Osteoblast (primary cell): Measurements from ENCODE around the gene LRRC4C. TPM values are rescaled to one million over a fixed set of nuclear protein-coding genes. Genes with fewer than 3 reads are reported as not detected.

ENCODE experiments used
- DNase-seq: peaks from one replicate; pipeline ENCODE4 v3.0.0; 2011; ENCODE audit warnings: low spot score, mixed read lengths; ENCODE audit not compliant: insufficient read length; ENCODE audit errors: missing footprints
- H2AFZ ChIP-seq: 2 replicates; pipeline ENCODE4 v1.6.0; 2011; ENCODE audit warnings: mild to moderate bottlenecking, low read length
- H3K27ac ChIP-seq: 2 replicates; pipeline ENCODE4 v1.5.1; 2011; ENCODE audit warnings: mild to moderate bottlenecking, low read depth, low read length, moderate library complexity
- H3K27me3 ChIP-seq: 2 replicates; pipeline ENCODE4 v1.6.0; 2012; ENCODE audit warnings: mild to moderate bottlenecking, control low read depth, inconsistent platforms, low read length, moderate library complexity; ENCODE audit not compliant: insufficient read depth
- H3K36me3 ChIP-seq: 2 replicates; pipeline ENCODE4 v1.5.1; 2011; ENCODE audit warnings: mild to moderate bottlenecking, low read length, control low read depth, moderate library complexity; ENCODE audit not compliant: insufficient read depth
- H3K4me1 ChIP-seq: 2 replicates; pipeline ENCODE4 v1.5.1; 2011; ENCODE audit warnings: mild to moderate bottlenecking, low read length, control low read depth, moderate library complexity; ENCODE audit not compliant: insufficient read depth
- H3K4me2 ChIP-seq: 2 replicates; pipeline ENCODE4 v1.6.0; 2011; ENCODE audit warnings: mild to moderate bottlenecking, low read length; ENCODE audit not compliant: insufficient read depth
- H3K4me3 ChIP-seq: fragments of 200-600 bp; sonication (generic); 3 replicates; pipeline ENCODE4 v1.5.1; 2012; ENCODE audit warnings: mild to moderate bottlenecking, low read length, inconsistent platforms; ENCODE audit not compliant: insufficient read depth
- H3K79me2 ChIP-seq: 2 replicates; pipeline ENCODE4 v1.6.0; 2012; ENCODE audit warnings: mild to moderate bottlenecking, low read length, control low read depth, inconsistent platforms; ENCODE audit not compliant: insufficient read depth
- H3K9me3 ChIP-seq: 2 replicates; pipeline ENCODE4 v1.5.1; 2011; ENCODE audit warnings: low read depth, low read length, control low read depth
- H4K20me1 ChIP-seq: 2 replicates; pipeline ENCODE4 v1.6.0; 2012; ENCODE audit warnings: mild to moderate bottlenecking, low read length, control low read depth; ENCODE audit not compliant: insufficient read depth
- CTCF ChIP-seq: IDR thresholded peaks from 2 replicates; pipeline ENCODE4 v1.5.1; 2011; ENCODE audit warnings: mild to moderate bottlenecking, low read depth, low read length, moderate library complexity; ENCODE audit errors: extremely low read depth
- total RNA-seq: library from RNA; depleted of rRNA; stranded (reverse); fragments of >200 nt; gene quantifications from 2 replicates; pipeline ENCODE4 v1.2.3, GENCODE V29; 2012

LRRC4C gene
- total RNA-seq, 1 donor, result 2.2 TPM

GRCh38 chr11:40841231-40841630 lies 618.2 kb downstream of the LRRC4C start:
- Histone ChIP-seq H3K4me2 (no peak overlapping the region), H3K9me3 (no peaks in the 10 kb centered on the region), H4K20me1 (no peaks in the 10 kb centered on the region), H3K4me1 (no peaks in the 10 kb centered on the region), H3K79me2 (no peaks in the 10 kb centered on the region), H3K36me3 (no peaks in the 10 kb centered on the region), H3K27me3 (no peaks in the 10 kb centered on the region), H3K27ac (no peak overlapping the region), H2AFZ (no peak overlapping the region), H3K4me3 (no peak overlapping the region)
- TF ChIP-seq CTCF, result no peak
- DNase-seq, result no peak

GRCh38 chr11:40838181-40838683 lies 621.2 kb downstream of the LRRC4C start:
- no peak for DNase-seq
- TF ChIP-seq CTCF, result no peak
- no peak overlapping the region for H2AFZ ChIP-seq
- no peak overlapping the region for H3K4me3 ChIP-seq
- H3K4me2 ChIP-seq, result no peak overlapping the region
- no peak overlapping the region for H3K27ac ChIP-seq
- H3K9me3 ChIP-seq, result no peaks in the 10 kb centered on the region
- no peaks in the 10 kb centered on the region for H3K27me3 ChIP-seq
- no peaks in the 10 kb centered on the region for H3K4me1 ChIP-seq
- H3K79me2 ChIP-seq, result no peaks in the 10 kb centered on the region
- H4K20me1 ChIP-seq, result no peaks in the 10 kb centered on the region
- no peaks in the 10 kb centered on the region for H3K36me3 ChIP-seq

- Histone ChIP-seq H3K4me3 (no peak overlapping the region), H3K9me3 (no peaks in the 10 kb centered on the region), H3K4me2 (no peak overlapping the region), H4K20me1 (no peaks in the 10 kb centered on the region), H2AFZ (no peak overlapping the region), H3K27ac (no peak overlapping the region), H3K27me3 (no peaks in the 10 kb centered on the region), H3K79me2 (no peaks in the 10 kb centered on the region), H3K4me1 (no peaks in the 10 kb centered on the region), H3K36me3 (no peaks in the 10 kb centered on the region)
- no peak for DNase-seq
- TF ChIP-seq CTCF, result no peak
These were observed 632.3 kb downstream of the LRRC4C start for GRCh38 chr11:40827116-40827515.

- no peaks in the 10 kb centered on the region for H4K20me1 ChIP-seq
- DNase-seq, result no peak
These were observed 632.9 kb downstream of the LRRC4C start for GRCh38 chr11:40826601-40827000.

More at GRCh38 chr11:40826601-40827000, 632.9 kb downstream of the LRRC4C start:
- no peaks in the 10 kb centered on the region for H3K79me2 ChIP-seq
- H3K27ac ChIP-seq, result no peak overlapping the region
- H3K27me3 ChIP-seq, result no peaks in the 10 kb centered on the region
- H3K9me3 ChIP-seq, result no peaks in the 10 kb centered on the region
- H3K4me3 ChIP-seq, result no peak overlapping the region
- no peaks in the 10 kb centered on the region for H3K36me3 ChIP-seq
- TF ChIP-seq CTCF, result no peak
- H3K4me2 ChIP-seq, result no peak overlapping the region
- no peak overlapping the region for H2AFZ ChIP-seq
- no peaks in the 10 kb centered on the region for H3K4me1 ChIP-seq
